ENCODE measurements around the gene FARP1. TPM values are rescaled to one million over a fixed set of nuclear protein-coding genes. Genes with fewer than 3 reads are reported as not detected.

Gene FARP1
- total and polyA plus RNA-seq, 4 experiments from 2014 or later = 0.26 to 1.5 (median 0.42) TPM; not detected in 1

DNA sequence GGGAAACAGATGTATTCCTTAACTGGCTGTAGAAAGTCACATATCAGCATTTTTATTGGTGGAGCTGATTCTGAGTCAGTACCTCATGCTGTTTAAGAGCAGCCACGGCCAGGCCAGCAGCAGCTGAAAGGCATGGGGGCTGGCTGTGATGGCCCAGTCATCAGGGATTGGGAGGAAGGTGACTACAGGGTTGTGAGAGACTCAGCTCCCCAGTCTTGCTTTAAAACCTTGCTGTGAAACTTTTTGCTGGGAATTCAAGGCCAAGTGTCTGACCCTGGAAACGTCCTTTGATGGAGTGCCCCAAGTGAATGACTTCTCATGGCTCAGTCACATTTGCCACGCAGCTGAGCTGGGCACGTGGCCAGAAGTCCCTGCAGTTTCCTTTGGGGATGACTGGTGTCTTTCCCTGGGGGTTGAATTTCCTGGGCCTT is 73.3 kb downstream of the FARP1 start:
- Histone ChIP-seq H3K27ac (ENCODE audit: low read depth, low read length) (no peak overlapping the region), H3K9me3 (ENCODE audit: control insufficient read depth in 1 of 2, low read length in 2 of 2) (no peaks in the 10 kb centered on the region), H3K4me1 (ENCODE audit: insufficient read depth, low read length) (no peaks in the 10 kb centered on the region), H3K4me3 (ENCODE audit: low read length in 2 of 2) (no peak overlapping the region), H3K36me3 (ENCODE audit: insufficient read depth, low read length) (no peaks in the 10 kb centered on the region), H3K27me3 (ENCODE audit: insufficient read depth, low read length) (peaks cover 3% of the 10 kb centered on the region)
- Mint-ChIP-seq H3K4me1 (no peaks in the 10 kb centered on the region), H3K36me3 (no peaks in the 10 kb centered on the region), H3K27ac (no peak overlapping the region), H3K9me3 (no peaks in the 10 kb centered on the region), H3K27me3 (peaks cover 0 to 6% of the 10 kb centered on the region in 2 donors), H3K4me3 (no peak overlapping the region)
- intact Hi-C loops (cut with micrococcal nuclease) = no loop called here
- ChIA-PET POLR2A (ENCODE audit: partially characterized antibody) (no interaction called here), CTCF (ENCODE audit: partially characterized antibody) (no interaction called here)
- no peak for DNase-seq

DNA sequence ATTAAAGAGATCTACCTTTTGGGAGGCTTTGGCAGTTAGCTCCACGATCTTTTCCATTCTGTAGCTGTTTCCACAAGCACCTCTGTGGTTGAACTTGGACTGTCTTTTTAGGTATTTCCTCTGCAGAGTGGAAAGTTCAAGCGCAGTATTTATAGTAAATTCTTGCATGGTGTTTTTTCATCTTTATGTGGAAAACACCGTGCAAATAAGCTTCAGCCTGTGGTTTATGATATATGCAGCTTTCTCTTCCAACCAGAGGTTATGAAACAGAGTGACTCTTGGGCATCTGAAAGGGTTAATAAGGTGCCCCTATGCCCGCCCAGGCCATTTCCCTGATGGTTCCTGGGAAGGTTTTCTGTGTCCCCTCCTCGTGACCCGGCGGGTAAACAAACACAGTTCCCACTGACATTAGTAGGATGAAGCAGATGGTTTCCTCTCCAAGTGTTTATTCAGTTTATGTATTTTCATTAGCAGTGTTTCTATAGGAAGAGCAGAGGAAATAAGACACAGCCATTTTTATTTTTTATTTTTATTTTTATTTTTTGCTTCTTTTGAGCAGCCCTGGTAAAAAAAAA is 73.9 kb downstream of the FARP1 start:
- Mint-ChIP-seq H3K27ac (no peak overlapping the region), H3K4me3 (no peak overlapping the region), H3K27me3 (peaks cover 0 to 6% of the 10 kb centered on the region in 2 donors), H3K4me1 (no peaks in the 10 kb centered on the region), H3K36me3 (no peaks in the 10 kb centered on the region), H3K9me3 (no peaks in the 10 kb centered on the region)
- Histone ChIP-seq H3K4me3 (ENCODE audit: low read length in 2 of 2) (no peak overlapping the region), H3K27me3 (ENCODE audit: insufficient read depth, low read length) (peaks cover 3% of the 10 kb centered on the region), H3K27ac (ENCODE audit: low read depth, low read length) (no peak overlapping the region), H3K4me1 (ENCODE audit: insufficient read depth, low read length) (no peaks in the 10 kb centered on the region), H3K9me3 (ENCODE audit: control insufficient read depth in 1 of 2, low read length in 2 of 2) (no peaks in the 10 kb centered on the region), H3K36me3 (ENCODE audit: insufficient read depth, low read length) (no peaks in the 10 kb centered on the region)
- CTCF ChIA-PET (ENCODE audit: partially characterized antibody) = no interaction called here
- DNase-seq = no peak
- POLR2A ChIA-PET (ENCODE audit: partially characterized antibody) = no interaction called here
- intact Hi-C loops (cut with micrococcal nuclease) = no loop called here

DNA sequence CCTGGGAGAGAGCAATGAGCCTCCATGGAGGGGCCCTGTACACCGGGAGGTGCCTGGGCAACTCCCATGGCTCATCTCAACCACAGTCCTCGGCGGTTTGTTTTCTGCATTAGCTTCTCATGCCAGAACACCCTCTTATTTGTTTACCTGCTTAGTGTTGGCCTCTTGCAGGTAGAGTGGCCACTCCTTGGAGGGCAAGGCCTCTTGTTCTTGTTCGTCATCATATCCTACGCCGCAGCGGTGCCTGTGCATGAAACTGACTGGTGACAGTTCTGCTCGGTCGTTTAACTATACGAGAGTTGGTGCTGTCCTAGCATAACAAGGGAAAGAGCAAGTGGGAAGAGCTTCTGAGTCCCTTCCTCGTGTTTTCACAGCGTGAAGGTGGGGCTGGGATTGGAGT is 74.7 kb downstream of the FARP1 start:
- no peaks in the 10 kb centered on the region for H3K9me3 ChIP-seq (ENCODE audit: control insufficient read depth in 1 of 2, low read length in 2 of 2)
- Mint-ChIP-seq H3K4me1 (no peaks in the 10 kb centered on the region), H3K9me3 (no peaks in the 10 kb centered on the region), H3K4me3 (no peak overlapping the region), H3K27ac (no peak overlapping the region), H3K27me3 (peaks cover 0 to 6% of the 10 kb centered on the region in 2 donors), H3K36me3 (no peaks in the 10 kb centered on the region)
- intact Hi-C loops (cut with micrococcal nuclease) = no loop called here
- H3K4me3 ChIP-seq (ENCODE audit: low read length in 2 of 2) = no peak overlapping the region
- ChIA-PET CTCF (ENCODE audit: partially characterized antibody) (no interaction called here), POLR2A (ENCODE audit: partially characterized antibody) (no interaction called here)
- no peaks in the 10 kb centered on the region for H3K36me3 ChIP-seq (ENCODE audit: insufficient read depth, low read length)
- H3K4me1 ChIP-seq (ENCODE audit: insufficient read depth, low read length) = no peaks in the 10 kb centered on the region
- DNase-seq = no peak
- peaks cover 3% of the 10 kb centered on the region for H3K27me3 ChIP-seq (ENCODE audit: insufficient read depth, low read length)
- H3K27ac ChIP-seq (ENCODE audit: low read depth, low read length) = no peak overlapping the region

DNA sequence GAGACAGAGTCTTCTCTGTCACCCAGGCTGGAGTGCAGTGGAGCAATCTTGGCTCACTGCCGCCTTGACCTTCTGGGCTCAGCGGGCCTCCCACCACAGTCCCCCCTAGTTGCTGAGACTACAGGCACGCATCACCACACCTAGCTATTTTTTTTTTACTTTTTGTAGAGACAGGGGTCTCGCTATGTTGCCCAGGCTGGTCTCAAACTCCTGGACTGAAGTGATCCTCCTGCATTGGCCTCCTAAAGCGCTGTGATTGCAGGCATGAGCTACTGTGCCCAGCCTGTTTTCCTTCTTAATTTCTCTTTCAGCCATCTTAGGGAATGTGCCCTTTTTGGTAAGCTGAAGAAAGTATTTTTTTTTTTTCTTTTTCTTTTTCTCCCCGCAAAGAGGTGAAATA is 76.8 kb downstream of the FARP1 start:
- H3K4me3 ChIP-seq (ENCODE audit: low read length in 2 of 2) = no peak overlapping the region
- CTCF ChIA-PET (ENCODE audit: partially characterized antibody) = no interaction called here

DNA sequence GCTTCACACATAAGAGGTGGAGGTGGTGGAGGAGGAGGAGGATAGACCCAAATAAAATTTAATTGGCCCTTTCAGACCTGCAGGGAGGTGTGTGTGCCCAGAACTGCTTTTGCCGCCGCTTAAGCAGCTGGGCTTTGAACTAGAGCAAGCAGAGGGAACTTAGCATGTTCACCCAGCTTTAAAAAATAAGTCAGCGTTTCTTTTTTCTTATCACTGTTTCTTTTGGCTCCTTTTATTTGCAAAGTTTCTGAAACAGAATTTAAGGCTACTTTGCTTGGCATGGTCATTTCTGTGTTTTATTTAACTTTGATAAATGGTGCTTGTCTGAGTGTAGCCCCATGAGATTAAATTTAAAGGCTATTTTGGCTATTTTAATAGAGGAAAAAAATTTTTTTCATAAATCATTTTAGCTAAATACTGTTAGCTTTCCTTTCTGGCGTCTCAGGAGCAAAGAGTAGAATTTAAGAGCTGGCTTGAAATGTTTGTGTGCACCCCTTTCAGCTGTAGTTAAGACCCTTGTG is 77.4 kb downstream of the FARP1 start:
- no peaks in the 10 kb centered on the region for H3K36me3 ChIP-seq (ENCODE audit: insufficient read depth, low read length)
- no peak for DNase-seq
- CTCF ChIA-PET (ENCODE audit: partially characterized antibody) = no interaction called here
- peaks cover 3% of the 10 kb centered on the region for H3K27me3 ChIP-seq (ENCODE audit: insufficient read depth, low read length)
- POLR2A ChIA-PET (ENCODE audit: partially characterized antibody) = no interaction called here
- Mint-ChIP-seq H3K4me3 (no peak overlapping the region), H3K27ac (no peak overlapping the region), H3K4me1 (no peaks in the 10 kb centered on the region), H3K27me3 (peaks cover 6% of the 10 kb centered on the region in 2 donors), H3K36me3 (no peaks in the 10 kb centered on the region), H3K9me3 (no peaks in the 10 kb centered on the region)
- intact Hi-C loops (cut with micrococcal nuclease) = no loop called here
- no peak overlapping the region for H3K4me3 ChIP-seq (ENCODE audit: low read length in 2 of 2)
- H3K4me1 ChIP-seq (ENCODE audit: insufficient read depth, low read length) = no peaks in the 10 kb centered on the region
- no peaks in the 10 kb centered on the region for H3K9me3 ChIP-seq (ENCODE audit: control insufficient read depth in 1 of 2, low read length in 2 of 2)
- H3K27ac ChIP-seq (ENCODE audit: low read depth, low read length) = no peak overlapping the region

More for the DNA sequence above, 76.8 kb downstream of the FARP1 start:
- Histone ChIP-seq H3K27me3 (ENCODE audit: insufficient read depth, low read length) (peaks cover 3% of the 10 kb centered on the region), H3K4me1 (ENCODE audit: insufficient read depth, low read length) (no peaks in the 10 kb centered on the region), H3K27ac (ENCODE audit: low read depth, low read length) (no peak overlapping the region), H3K9me3 (ENCODE audit: control insufficient read depth in 1 of 2, low read length in 2 of 2) (no peaks in the 10 kb centered on the region), H3K36me3 (ENCODE audit: insufficient read depth, low read length) (no peaks in the 10 kb centered on the region)
- DNase-seq = no peak
- intact Hi-C loops (cut with micrococcal nuclease) = no loop called here
- Mint-ChIP-seq H3K9me3 (no peaks in the 10 kb centered on the region), H3K27ac (no peak overlapping the region), H3K4me3 (no peak overlapping the region), H3K4me1 (no peaks in the 10 kb centered on the region), H3K27me3 (peaks cover 3 to 5% of the 10 kb centered on the region in 2 donors), H3K36me3 (no peaks in the 10 kb centered on the region)
- POLR2A ChIA-PET (ENCODE audit: partially characterized antibody) = no interaction called here

DNA sequence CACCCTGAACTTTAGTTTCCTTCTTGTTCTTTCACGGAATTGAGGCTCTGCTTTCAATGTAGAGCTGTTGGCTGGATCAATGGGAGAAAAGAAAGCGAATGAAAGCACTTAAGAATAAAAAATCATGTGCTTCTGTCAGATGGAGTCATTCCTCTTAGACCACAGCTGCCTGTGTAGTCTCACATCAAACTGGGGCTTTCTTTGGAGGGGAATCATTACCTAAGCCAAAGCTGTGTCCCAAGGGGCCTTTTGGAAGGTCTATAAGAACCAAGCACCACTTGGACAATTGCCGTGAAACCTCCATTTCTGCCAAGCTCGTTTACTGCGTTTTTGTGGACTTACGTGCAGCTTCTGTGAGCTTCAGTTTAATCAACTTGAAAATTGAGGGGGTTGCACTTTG is 78.3 kb downstream of the FARP1 start:
- Histone ChIP-seq H3K4me1 (ENCODE audit: insufficient read depth, low read length) (no peaks in the 10 kb centered on the region), H3K9me3 (ENCODE audit: control insufficient read depth in 1 of 2, low read length in 2 of 2) (no peaks in the 10 kb centered on the region), H3K27me3 (ENCODE audit: insufficient read depth, low read length) (peaks cover 3% of the 10 kb centered on the region), H3K27ac (ENCODE audit: low read depth, low read length) (no peak overlapping the region), H3K4me3 (ENCODE audit: low read length in 2 of 2) (no peak overlapping the region), H3K36me3 (ENCODE audit: insufficient read depth, low read length) (no peaks in the 10 kb centered on the region)
- no peak overlapping the region for H3K27ac Mint-ChIP-seq
- no peaks in the 10 kb centered on the region for H3K9me3 Mint-ChIP-seq
- no peak overlapping the region for H3K4me3 Mint-ChIP-seq
- H3K27me3 Mint-ChIP-seq = peaks cover 6% of the 10 kb centered on the region in 2 donors
- H3K4me1 Mint-ChIP-seq = no peaks in the 10 kb centered on the region
- no peak for DNase-seq
- no peaks in the 10 kb centered on the region for H3K36me3 Mint-ChIP-seq
- CTCF ChIA-PET (ENCODE audit: partially characterized antibody) = no interaction called here
- intact Hi-C loops (cut with micrococcal nuclease) = no loop called here
- POLR2A ChIA-PET (ENCODE audit: partially characterized antibody) = no interaction called here

DNA sequence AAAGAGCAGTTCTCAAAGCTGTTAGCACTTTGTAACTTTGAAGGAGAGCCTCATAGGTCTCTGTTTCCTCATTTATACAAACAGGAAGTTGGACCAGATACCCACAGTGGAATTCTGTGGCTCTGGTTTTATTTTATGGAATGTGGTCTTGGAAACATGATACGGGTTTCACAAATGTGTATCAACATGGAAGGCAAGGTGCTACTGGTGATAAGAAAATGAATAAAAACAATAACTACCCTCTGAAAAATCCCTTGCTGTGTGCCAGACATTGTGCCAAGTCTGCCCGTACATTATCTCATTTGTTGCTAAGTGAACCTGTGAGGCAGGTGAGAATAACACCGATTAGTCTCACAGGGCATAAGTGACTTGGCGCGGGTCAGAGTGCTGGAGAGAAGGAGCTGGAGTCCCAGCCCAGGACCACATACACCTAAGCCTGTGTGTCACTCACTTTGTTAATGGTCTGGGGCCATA is 79.2 kb downstream of the FARP1 start:
- intact Hi-C loops (cut with micrococcal nuclease) = no loop called here

More for the DNA sequence above, 79.2 kb downstream of the FARP1 start:
- no peak for DNase-seq
- H3K4me3 Mint-ChIP-seq = no peak overlapping the region
- Histone ChIP-seq H3K27me3 (ENCODE audit: insufficient read depth, low read length) (no peaks in the 10 kb centered on the region), H3K4me3 (ENCODE audit: low read length in 2 of 2) (no peak overlapping the region), H3K9me3 (ENCODE audit: control insufficient read depth in 1 of 2, low read length in 2 of 2) (no peaks in the 10 kb centered on the region), H3K4me1 (ENCODE audit: insufficient read depth, low read length) (no peaks in the 10 kb centered on the region), H3K36me3 (ENCODE audit: insufficient read depth, low read length) (no peaks in the 10 kb centered on the region), H3K27ac (ENCODE audit: low read depth, low read length) (no peak overlapping the region)
- H3K27ac Mint-ChIP-seq = no peak overlapping the region
- POLR2A ChIA-PET (ENCODE audit: partially characterized antibody) = no interaction called here
- H3K4me1 Mint-ChIP-seq = no peaks in the 10 kb centered on the region
- no peaks in the 10 kb centered on the region for H3K36me3 Mint-ChIP-seq
- peaks cover 4 to 6% of the 10 kb centered on the region in 2 donors for H3K27me3 Mint-ChIP-seq
- no peaks in the 10 kb centered on the region for H3K9me3 Mint-ChIP-seq
- CTCF ChIA-PET (ENCODE audit: partially characterized antibody) = no interaction called here
